CD4-positive, alpha-beta memory T cell (primary cell): Measurements from ENCODE around the gene CCDC170. TPM values are rescaled to one million over a fixed set of nuclear protein-coding genes. Genes with fewer than 3 reads are reported as not detected.
A peak's percentile ranks its signal among the peaks of the same experiment; 100 is the strongest.

ENCODE experiments used
- CTCF ChIA-PET: fragments of 350-600 bp; sonication (Branson Sonifier 250); formaldehyde crosslinking; loops from one replicate; lab custom pipeline; 2021; ENCODE audit warnings: inconsistent platforms; ENCODE audit not compliant: partially characterized antibody; lab: Charles Lee
- POLR2A ChIA-PET: fragments of 350-600 bp; sonication (Branson Sonifier 250); formaldehyde crosslinking; loops from one replicate; lab custom pipeline; 2021; ENCODE audit not compliant: partially characterized antibody; lab: Charles Lee
- DNase-seq, 5 donors: peaks; one replicate each; pipeline versions ENCODE4 v3.0.0 to v3.0.0-alpha.2; 2020 to 2022; ENCODE audit warnings: mixed read lengths in 1 of 5
- H3K27ac ChIP-seq: one replicate; pipeline ENCODE4 v1.7.0; 2013; ENCODE audit warnings: low read depth, low read length
- H3K27me3 ChIP-seq: 2 replicates; pipeline ENCODE4 v1.7.0; 2013; ENCODE audit warnings: mild to moderate bottlenecking, low read length, moderate library complexity; ENCODE audit not compliant: insufficient read depth
- H3K36me3 ChIP-seq: 2 replicates; pipeline ENCODE4 v1.7.0; 2013; ENCODE audit warnings: mild to moderate bottlenecking, low read length, moderate library complexity; ENCODE audit not compliant: insufficient read depth
- H3K4me1 ChIP-seq: 2 replicates; pipeline ENCODE4 v1.7.0; 2013; ENCODE audit warnings: mild to moderate bottlenecking, low read length, moderate library complexity; ENCODE audit not compliant: insufficient read depth
- H3K4me3 ChIP-seq, 2 donors: one replicate each; pipeline ENCODE4 v1.7.0; 2013; ENCODE audit warnings: low read length in 2 of 2, mild to moderate bottlenecking in 1 of 2
- H3K9me3 ChIP-seq, 2 donors: one replicate each; pipeline ENCODE4 v1.7.0; 2013; ENCODE audit warnings: low read length in 2 of 2, control low read depth in 1 of 2; ENCODE audit not compliant: control insufficient read depth in 1 of 2
- H3K27ac Mint-ChIP-seq, 7 donors: one replicate each; pipeline ENCODE4 v1.8.0; 2020 to 2021; ENCODE audit warnings: mixed read lengths in 7 of 7, mild to moderate bottlenecking in 6 of 7, inconsistent platforms in 3 of 7, moderate library complexity in 3 of 7
- H3K27me3 Mint-ChIP-seq, 2 donors: one replicate each; pipeline ENCODE4 v1.8.0; 2020 to 2021; ENCODE audit warnings: mixed read lengths in 2 of 2
- H3K36me3 Mint-ChIP-seq, 2 donors: one replicate each; pipeline ENCODE4 v1.8.0; 2020 to 2021; ENCODE audit warnings: mixed read lengths in 2 of 2, inconsistent platforms in 1 of 2, mild to moderate bottlenecking in 1 of 2
- H3K4me1 Mint-ChIP-seq, 4 donors: one replicate each; pipeline ENCODE4 v1.8.0; 2020 to 2021; ENCODE audit warnings: mixed read lengths in 4 of 4, mild to moderate bottlenecking in 1 of 4
- H3K4me3 Mint-ChIP-seq, 8 donors: one replicate each; pipeline ENCODE4 v1.8.0; 2020 to 2021; ENCODE audit warnings: mixed read lengths in 8 of 8, mild to moderate bottlenecking in 7 of 8, moderate library complexity in 6 of 8, inconsistent platforms in 3 of 8
- H3K9me3 Mint-ChIP-seq, 8 donors: one replicate each; pipeline ENCODE4 v1.8.0; 2020 to 2021; ENCODE audit warnings: mixed read lengths in 8 of 8, mild to moderate bottlenecking in 5 of 8, inconsistent platforms in 3 of 8, moderate library complexity in 1 of 8
- intact Hi-C: fragments of 100-400 bp; cut with micrococcal nuclease; formaldehyde crosslinking; loops from one replicate; pipeline ENCODE4 v1.15.1; 2023
- polyA plus RNA-seq, 2 donors: library from polyadenylated mRNA; unstranded; fragments of 300-500 nt; fragmentation: Illumina TruSeq; gene quantifications; one replicate each; pipeline ENCODE4 v1.2.3, GENCODE V29; 2021
- total RNA-seq, 2 experiments: library from RNA; stranded (reverse); gene quantifications; one replicate each; pipeline ENCODE4 v1.2.3, GENCODE V29; 2021

The CCDC170 gene
- total and polyA plus RNA-seq, 4 experiments from 2014 or later, result 0.11 to 0.23 TPM; not detected in 2

DNA sequence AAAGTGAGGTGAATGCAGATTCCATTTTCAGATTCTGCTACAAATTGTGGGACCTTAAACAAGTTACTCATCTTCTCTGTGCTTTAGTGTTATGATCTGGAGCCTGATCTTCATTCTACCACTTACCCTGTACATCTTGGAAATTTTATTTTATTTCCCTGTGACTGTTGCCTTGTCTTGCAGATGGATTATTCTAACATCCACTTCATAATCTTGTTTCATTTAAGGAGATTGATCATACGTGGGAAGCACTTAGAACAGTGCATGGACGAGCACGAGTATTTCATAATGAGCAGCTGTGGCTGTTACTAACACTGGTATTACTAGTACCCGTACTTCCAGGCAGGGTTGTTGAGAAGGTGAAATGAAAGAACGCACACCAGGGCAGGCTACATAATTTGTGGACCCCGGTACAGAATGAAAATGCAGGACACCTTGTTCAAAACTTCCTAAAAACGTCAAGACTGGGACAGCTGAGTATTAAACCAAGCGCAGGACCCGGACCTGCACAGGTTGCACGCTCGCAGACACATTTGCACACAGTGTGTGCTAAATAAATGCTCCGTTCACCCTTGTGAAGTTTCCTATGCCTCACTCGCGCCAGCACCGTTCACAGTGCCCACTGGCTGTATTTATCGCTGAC, 535 bp upstream of the CCDC170 start:
- Histone ChIP-seq H3K36me3 (no peaks in the 10 kb centered on the region), H3K4me1 (peaks cover 9% of the 10 kb centered on the region), H3K4me3 (peak overlapping the region in 1 of 2 donors; percentile 32), H3K9me3 (no peaks in the 10 kb centered on the region), H3K27ac (no peak overlapping the region), H3K27me3 (peaks cover 16% of the 10 kb centered on the region)
- Mint-ChIP-seq H3K27me3 (peaks cover 24 to 35% of the 10 kb centered on the region in 2 donors), H3K4me1 (peaks cover 0 to 21% (median 16%) of the 10 kb centered on the region in 4 donors), H3K36me3 (peaks cover 0 to 4% of the 10 kb centered on the region in 2 donors), H3K9me3 (no peaks in the 10 kb centered on the region), H3K4me3 (peak overlapping the region in 7 of 8 donors; percentile 13 to 72 (median 38)), H3K27ac (no peak overlapping the region)
- DNase-seq, result no peak
- ChIA-PET POLR2A (no interaction called here), CTCF (no interaction called here)
- intact Hi-C loops, result no loop called here

DNA sequence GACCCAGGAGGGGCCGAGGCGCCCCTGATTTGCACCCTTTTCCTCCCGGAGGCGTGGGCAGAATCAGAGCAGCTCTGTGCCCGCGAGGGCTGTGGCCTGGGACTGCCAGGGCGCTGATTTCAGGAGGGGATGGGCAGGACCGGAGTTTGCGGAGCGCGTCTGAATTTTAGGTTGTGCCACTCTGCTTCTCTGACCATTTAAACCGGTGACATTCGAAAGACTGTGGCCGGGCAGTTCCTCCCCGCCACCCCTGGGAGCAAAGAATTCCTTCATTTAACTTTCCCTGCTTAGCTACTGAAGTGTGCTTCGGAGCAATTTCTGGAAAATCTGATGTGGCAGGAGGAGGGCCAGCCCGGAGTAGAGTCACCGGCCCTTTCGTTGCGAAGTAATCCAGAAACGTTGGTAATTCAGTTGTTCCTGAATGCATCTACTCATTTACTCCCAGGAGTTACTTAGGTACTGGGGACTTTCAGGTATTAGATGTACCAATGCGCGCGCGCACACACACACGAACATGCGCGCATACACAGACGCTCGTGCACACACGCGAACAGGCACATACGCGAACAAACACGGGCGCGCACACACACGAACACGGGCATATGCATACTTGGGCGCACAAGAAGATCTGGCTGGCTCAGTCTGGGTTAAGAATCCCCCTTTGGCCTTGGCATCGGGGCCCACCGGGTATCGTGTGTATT, 568 bp downstream of the CCDC170 start:
- Mint-ChIP-seq H3K27ac (peak overlapping the region in 1 of 7 donors; percentile 27), H3K9me3 (no peaks in the 10 kb centered on the region), H3K4me1 (peaks cover 0 to 21% (median 18%) of the 10 kb centered on the region in 4 donors), H3K4me3 (peak overlapping the region; percentile 71 to 88 (median 80)), H3K27me3 (peaks cover 24 to 35% of the 10 kb centered on the region in 2 donors), H3K36me3 (peaks cover 0 to 4% of the 10 kb centered on the region in 2 donors)
- Histone ChIP-seq H3K9me3 (no peaks in the 10 kb centered on the region), H3K27ac (no peak overlapping the region), H3K36me3 (no peaks in the 10 kb centered on the region), H3K27me3 (peaks cover 16% of the 10 kb centered on the region), H3K4me1 (peaks cover 9% of the 10 kb centered on the region), H3K4me3 (peak overlapping the region in 1 of 2 donors; percentile 32)
- ChIA-PET CTCF (interaction anchor here (0.8 kb wide), 1 partner anchor 53 kb away, joined by 3 read pairs; no protein-coding TSS in a partner anchor), POLR2A (no interaction called here)
- intact Hi-C loops, result no loop called here
- DNase-seq, result peak in 4 of 5 donors; percentile 2 to 41 (median 22)

DNA sequence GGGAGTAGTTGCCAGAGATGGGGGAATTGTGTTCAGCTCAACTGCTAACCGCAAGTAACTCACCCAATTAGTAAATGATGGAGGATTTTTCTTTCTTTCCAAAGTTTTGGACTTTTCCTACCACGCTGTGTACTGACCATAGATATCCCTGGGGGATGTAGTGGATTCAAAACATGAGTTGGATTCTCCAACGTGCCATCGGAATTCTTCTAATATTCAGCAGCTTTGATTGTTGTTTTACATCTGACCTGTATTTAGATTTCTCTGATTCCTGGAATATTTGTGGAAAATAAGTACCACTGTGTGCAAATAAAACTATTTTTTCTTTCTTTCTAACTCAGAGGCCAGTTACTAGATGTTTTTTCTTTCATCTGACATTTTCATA, 1.1 kb downstream of the CCDC170 start:
- ChIA-PET POLR2A (no interaction called here), CTCF (interaction anchor here (0.8 kb wide), 1 partner anchor 53 kb away, joined by 3 read pairs; no protein-coding TSS in a partner anchor)
- peaks cover 16% of the 10 kb centered on the region for H3K27me3 ChIP-seq
- intact Hi-C loops, result no loop called here
- no peak overlapping the region for H3K27ac ChIP-seq
- H3K4me3 ChIP-seq, result no peak overlapping the region
- Mint-ChIP-seq H3K4me1 (peaks cover 0 to 21% (median 18%) of the 10 kb centered on the region in 4 donors), H3K9me3 (no peaks in the 10 kb centered on the region), H3K4me3 (peak overlapping the region; percentile 71 to 88 (median 80)), H3K36me3 (peaks cover 0 to 4% of the 10 kb centered on the region in 2 donors), H3K27ac (no peak overlapping the region), H3K27me3 (peaks cover 24 to 35% of the 10 kb centered on the region in 2 donors)
- peaks cover 9% of the 10 kb centered on the region for H3K4me1 ChIP-seq
- DNase-seq, result no peak
- no peaks in the 10 kb centered on the region for H3K36me3 ChIP-seq
- H3K9me3 ChIP-seq, result no peaks in the 10 kb centered on the region

DNA sequence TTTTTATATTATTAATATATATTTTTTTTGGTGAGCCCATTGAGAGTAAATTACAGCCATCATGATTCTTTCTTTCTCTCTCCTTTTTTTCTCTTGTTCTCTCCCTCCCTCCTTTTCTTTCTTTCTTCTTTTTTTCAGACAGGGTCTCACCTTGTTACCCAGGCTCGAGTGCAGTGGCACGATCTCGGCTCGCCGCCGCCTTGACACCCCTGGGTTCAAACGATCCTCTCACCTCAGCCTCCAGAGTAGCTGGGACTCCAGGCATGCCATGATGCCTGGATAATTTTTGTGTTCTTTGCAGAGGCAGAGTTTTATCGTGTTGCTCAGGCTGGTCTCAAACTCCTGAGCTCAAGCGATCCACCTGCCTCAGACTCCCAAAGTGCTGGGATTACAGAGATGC, 1.6 kb downstream of the CCDC170 start:
- Mint-ChIP-seq H3K36me3 (peaks cover 0 to 4% of the 10 kb centered on the region in 2 donors), H3K9me3 (no peaks in the 10 kb centered on the region), H3K4me3 (peak overlapping the region in 3 of 8 donors; percentile 11 to 23 (median 22))

DNA sequence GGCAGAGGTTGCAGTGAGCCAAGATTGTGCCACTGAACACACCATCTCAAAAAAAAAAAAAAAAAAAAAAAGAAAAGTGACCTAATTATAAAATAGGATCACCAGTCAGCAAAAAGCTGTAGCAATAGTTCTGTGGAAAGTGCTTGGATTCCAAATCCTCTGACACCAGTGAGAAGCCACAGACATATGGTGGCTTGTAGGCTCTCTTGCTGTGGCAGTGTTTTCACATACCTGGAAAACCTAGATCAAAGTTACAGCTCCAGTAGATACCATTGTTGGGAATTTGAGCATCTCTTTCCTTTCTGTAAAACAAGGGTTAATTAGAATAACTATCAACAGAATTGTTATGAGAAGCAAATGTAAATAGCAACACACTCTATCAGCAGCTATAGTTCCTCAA, 4.1 kb downstream of the CCDC170 start:
- Histone ChIP-seq H3K4me3 (no peak overlapping the region), H3K9me3 (no peaks in the 10 kb centered on the region), H3K4me1 (peaks cover 9% of the 10 kb centered on the region), H3K36me3 (no peaks in the 10 kb centered on the region), H3K27me3 (peaks cover 15% of the 10 kb centered on the region), H3K27ac (no peak overlapping the region)
- H3K4me3 Mint-ChIP-seq, result no peak overlapping the region
- intact Hi-C loops, result no loop called here
- H3K27ac Mint-ChIP-seq, result no peak overlapping the region
- no peak for DNase-seq
- H3K9me3 Mint-ChIP-seq, result no peaks in the 10 kb centered on the region
- peaks cover 23 to 24% of the 10 kb centered on the region in 2 donors for H3K27me3 Mint-ChIP-seq
- H3K36me3 Mint-ChIP-seq, result peaks cover 0 to 4% of the 10 kb centered on the region in 2 donors
- H3K4me1 Mint-ChIP-seq, result peaks cover 0 to 21% (median 18%) of the 10 kb centered on the region in 4 donors
- POLR2A ChIA-PET, result no interaction called here
- CTCF ChIA-PET, result interaction anchor here (1.4 kb wide), 1 partner anchor 13 kb away, joined by 3 read pairs; no protein-coding TSS in a partner anchor

More for the DNA sequence above, 1.6 kb downstream of the CCDC170 start:
- CTCF ChIA-PET, result no interaction called here
- H3K36me3 ChIP-seq, result no peaks in the 10 kb centered on the region
- no peak for DNase-seq
- intact Hi-C loops, result no loop called here
- peaks cover 0 to 21% (median 18%) of the 10 kb centered on the region in 4 donors for H3K4me1 Mint-ChIP-seq
- H3K27ac ChIP-seq, result no peak overlapping the region
- POLR2A ChIA-PET, result no interaction called here
- H3K9me3 ChIP-seq, result no peaks in the 10 kb centered on the region
- no peak overlapping the region for H3K4me3 ChIP-seq
- H3K27me3 Mint-ChIP-seq, result peaks cover 26 to 35% of the 10 kb centered on the region in 2 donors
- peaks cover 9% of the 10 kb centered on the region for H3K4me1 ChIP-seq
- no peak overlapping the region for H3K27ac Mint-ChIP-seq
- peaks cover 16% of the 10 kb centered on the region for H3K27me3 ChIP-seq

DNA sequence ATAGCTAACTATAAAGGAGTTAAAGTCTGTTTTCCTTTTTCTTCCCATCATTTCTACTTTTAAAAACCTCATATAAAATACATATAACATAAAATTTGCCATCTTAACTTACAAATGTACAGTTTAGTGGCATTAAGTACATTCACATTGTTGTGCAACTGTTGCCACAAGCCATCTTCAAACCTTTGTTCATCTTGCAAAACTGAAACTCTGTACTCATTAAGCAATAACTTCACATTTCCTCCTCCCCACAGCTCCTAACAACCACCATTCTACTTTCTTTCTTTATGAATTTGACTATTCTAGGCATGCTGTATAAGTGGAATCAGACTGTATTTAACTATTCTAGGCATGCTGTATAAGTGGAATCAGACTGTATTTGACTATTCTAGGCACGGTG, 4.5 kb downstream of the CCDC170 start:
- Mint-ChIP-seq H3K27me3 (peaks cover 19 to 20% of the 10 kb centered on the region in 2 donors), H3K36me3 (peaks cover 0 to under 1% of the 10 kb centered on the region in 2 donors), H3K9me3 (no peaks in the 10 kb centered on the region), H3K4me1 (peaks cover 0 to 18% (median 15%) of the 10 kb centered on the region in 4 donors), H3K4me3 (no peak overlapping the region), H3K27ac (no peak overlapping the region)
- Histone ChIP-seq H3K36me3 (no peaks in the 10 kb centered on the region), H3K9me3 (no peaks in the 10 kb centered on the region), H3K27ac (no peak overlapping the region), H3K4me1 (peaks cover 9% of the 10 kb centered on the region), H3K27me3 (peaks cover 10% of the 10 kb centered on the region), H3K4me3 (no peak overlapping the region)
- intact Hi-C loops, result no loop called here
- POLR2A ChIA-PET, result no interaction called here
- CTCF ChIA-PET, result interaction anchor here (1.4 kb wide), 1 partner anchor 13 kb away, joined by 3 read pairs; no protein-coding TSS in a partner anchor
- no peak for DNase-seq

DNA sequence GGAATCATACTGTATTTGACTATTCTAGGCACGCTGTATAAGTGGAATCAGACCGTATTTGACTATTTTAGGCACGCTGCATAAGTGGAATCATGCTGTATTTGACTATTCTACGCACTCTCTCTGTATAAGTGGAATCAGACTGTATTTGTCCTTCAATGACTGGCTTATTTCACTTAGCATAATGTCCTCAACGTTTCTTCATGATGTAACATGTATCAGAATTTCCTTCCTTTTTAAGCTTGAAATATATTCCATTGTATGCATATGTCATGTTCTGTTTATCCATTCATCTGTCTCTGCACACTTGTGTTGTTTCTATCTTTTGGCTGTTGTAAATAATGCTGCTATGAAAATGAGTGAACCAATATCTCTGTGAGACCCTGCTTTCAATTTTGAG, 5.7 kb downstream of the CCDC170 start:
- Histone ChIP-seq H3K4me3 (no peak overlapping the region), H3K27me3 (peaks cover 4% of the 10 kb centered on the region), H3K9me3 (no peaks in the 10 kb centered on the region), H3K36me3 (no peaks in the 10 kb centered on the region), H3K27ac (no peak overlapping the region), H3K4me1 (peaks cover 5% of the 10 kb centered on the region)
- Mint-ChIP-seq H3K4me1 (peaks cover 0 to 14% (median 9%) of the 10 kb centered on the region in 4 donors), H3K4me3 (no peak overlapping the region), H3K27ac (no peak overlapping the region), H3K9me3 (peaks cover 0 to 3% (median 0%) of the 10 kb centered on the region in 8 donors), H3K27me3 (peaks cover 16 to 17% of the 10 kb centered on the region in 2 donors), H3K36me3 (no peaks in the 10 kb centered on the region)
- CTCF ChIA-PET, result no interaction called here
- intact Hi-C loops, result no loop called here
- POLR2A ChIA-PET, result no interaction called here
- no peak for DNase-seq
